NCI-H1436 treated with DMSO at 0.1 percent for 48 hours (cell line): ENCODE results near the gene EMC6.

Source experiments
- DNase-seq: peaks from one replicate; lab custom pipeline; 2025; lab: John Stamatoyannopoulos, UW

Gene EMC6

GRCh38 chr17:3656353-3656752 lies 12.3 kb upstream of the EMC6 start:
- DNase-seq, result no peak

GRCh38 chr17:3656755-3657587 lies 11.6 kb upstream of the EMC6 start:
- no peak for DNase-seq

- no peak for DNase-seq
Measured at GRCh38 chr17:3657588-3657869, 11.1 kb upstream of the EMC6 start.

GRCh38 chr17:3657874-3658783 lies 10.5 kb upstream of the EMC6 start:
- no peak for DNase-seq

GRCh38 chr17:3658784-3659449 lies 9.7 kb upstream of the EMC6 start:
- no peak for DNase-seq

GRCh38 chr17:3659541-3660111 lies 9.0 kb upstream of the EMC6 start:
- DNase-seq, result no peak

- no peak for DNase-seq
Measured at GRCh38 chr17:3660311-3660891, 8.2 kb upstream of the EMC6 start.

- DNase-seq, result no peak
Measured at GRCh38 chr17:3663102-3664011, 5.3 kb upstream of the EMC6 start.

- DNase-seq, result no peak
Measured at GRCh38 chr17:3665834-3666233, 2.8 kb upstream of the EMC6 start.

GRCh38 chr17:3666516-3666915 lies 2.1 kb upstream of the EMC6 start:
- DNase-seq, result no peak

- DNase-seq, result no peak
Measured at GRCh38 chr17:3667366-3668278, 990 bp upstream of the EMC6 start.

GRCh38 chr17:3669085-3669347 lies 404 bp downstream of the EMC6 start:
- no peak for DNase-seq

GRCh38 chr17:3669548-3669947 lies 936 bp downstream of the EMC6 start:
- DNase-seq, result no peak

GRCh38 chr17:3672571-3672970 lies 4.0 kb downstream of the EMC6 start:
- no peak for DNase-seq

GRCh38 chr17:3675886-3676285 lies 7.3 kb downstream of the EMC6 start:
- no peak for DNase-seq

- no peak for DNase-seq
Measured at GRCh38 chr17:3678095-3678820, 9.6 kb downstream of the EMC6 start.

GRCh38 chr17:3678821-3679530 lies 10.4 kb downstream of the EMC6 start:
- no peak for DNase-seq

- DNase-seq, result no peak
Measured at GRCh38 chr17:3679531-3680126, 11.0 kb downstream of the EMC6 start.
